Suprapubic skin (tissue), 4 donors: ENCODE data around the gene TGFBI. TPM values are rescaled to one million over a fixed set of nuclear protein-coding genes. Genes with fewer than 3 reads are reported as not detected.
A peak's percentile ranks its signal among the peaks of the same experiment; 100 is the strongest.

Experiments
- DNase-seq, 2 donors: peaks; one replicate each; pipeline ENCODE4 v3.0.0-alpha.2; 2019; ENCODE audit warnings: low spot score in 2 of 2
- H3K27ac ChIP-seq: fragments of 200-600 bp; sonication (generic); one replicate; pipeline ENCODE4 v1.5.1; 2019
- H3K27me3 ChIP-seq: fragments of 200-600 bp; sonication (generic); one replicate; pipeline ENCODE4 v1.5.1; 2019
- H3K36me3 ChIP-seq: fragments of 200-600 bp; sonication (generic); one replicate; pipeline ENCODE4 v1.5.1; 2019
- H3K4me1 ChIP-seq: fragments of 200-600 bp; sonication (generic); one replicate; pipeline ENCODE4 v1.5.1; 2019
- H3K4me3 ChIP-seq: fragments of 200-600 bp; sonication (generic); one replicate; pipeline ENCODE4 v1.5.1; 2019; ENCODE audit warnings: mild to moderate bottlenecking
- H3K9me3 ChIP-seq: fragments of 200-600 bp; sonication (generic); one replicate; pipeline ENCODE4 v1.5.1; 2019
- CTCF ChIP-seq, 2 donors: fragments of 200-600 bp in 1 of 2; fragments of 450-650 bp in 1 of 2; sonication (generic) in 1 of 2; IDR thresholded peaks; one replicate each; pipeline ENCODE4 v1.5.1; 2016 to 2019; ENCODE audit warnings: antibody characterized with exemption in 2 of 2, mild to moderate bottlenecking in 1 of 2, moderate library complexity in 1 of 2
- EP300 ChIP-seq: sonication (generic); formaldehyde crosslinking; IDR thresholded peaks from one replicate; pipeline ENCODE4 v1.6.1; 2017; ENCODE audit warnings: antibody characterized with exemption
- POLR2A ChIP-seq, 2 donors: fragments of 450-650 bp; IDR thresholded peaks; one replicate each; pipeline ENCODE4 v1.6.1; 2017; ENCODE audit warnings: antibody characterized with exemption in 2 of 2, mild to moderate bottlenecking in 2 of 2, moderate library complexity in 2 of 2
- POLR2AphosphoS5 ChIP-seq, 3 donors: sonication (generic); formaldehyde crosslinking; IDR thresholded peaks; one replicate each; pipeline ENCODE4 v1.6.1; 2017; ENCODE audit warnings: antibody characterized with exemption in 3 of 3
- WGBS: methylation state at CpG from one replicate; pipeline ENCODE4 v1.1.5; 2018; 5-methylcytosine and 5-hydroxymethylcytosine counted together
- total RNA-seq, 4 donors: library from RNA; depleted of rRNA; stranded (reverse); fragments of >200 nt; gene quantifications; one replicate each; pipeline ENCODE4 v1.1.0, GENCODE V29; 2016

Gene TGFBI
- total RNA-seq, 4 donors from 2014 or later = 300 to 719 (median 389) TPM

- Histone ChIP-seq H3K4me1 (peaks cover 20% of the 10 kb centered on the region), H3K36me3 (peaks cover 43% of the 10 kb centered on the region), H3K9me3 (no peaks in the 10 kb centered on the region), H3K27ac (peak overlapping the region; percentile 75), H3K4me3 (no peak overlapping the region), H3K27me3 (no peaks in the 10 kb centered on the region)
- no peak for TF ChIP-seq CTCF (IDR thresholded peaks at IDR 0.05)
- TF ChIP-seq POLR2AphosphoS5 (IDR thresholded peaks at IDR 0.05) = peak in 1 of 3 donors; percentile 25
- TF ChIP-seq EP300 = no peak
- TF ChIP-seq POLR2A (IDR thresholded peaks at IDR 0.05) = no peak
- DNase-seq = peak in 1 of 2 donors; percentile 82
- 49% methylated on average over 6 of the region's 6 CpGs for WGBS
These were observed 24.8 kb downstream of the TGFBI start for GRCh38 chr5:136053336-136054141.

- Histone ChIP-seq H3K27ac (peak overlapping the region; percentile 55), H3K36me3 (peaks cover 39% of the 10 kb centered on the region), H3K4me1 (peaks cover 24% of the 10 kb centered on the region), H3K9me3 (no peaks in the 10 kb centered on the region), H3K4me3 (no peak overlapping the region), H3K27me3 (no peaks in the 10 kb centered on the region)
- 58% methylated on average over 7 of the region's 7 CpGs for WGBS
- peak in 1 of 3 donors; percentile 32 for TF ChIP-seq POLR2AphosphoS5 (IDR thresholded peaks at IDR 0.05)
- no peak for TF ChIP-seq CTCF (IDR thresholded peaks at IDR 0.05)
- no peak for TF ChIP-seq EP300
- TF ChIP-seq POLR2A (IDR thresholded peaks at IDR 0.05) = no peak
- DNase-seq = no peak
These were observed 25.6 kb downstream of the TGFBI start for GRCh38 chr5:136054142-136055019.

- no peak for DNase-seq
- H3K4me3 ChIP-seq = no peak overlapping the region
- H3K9me3 ChIP-seq = no peaks in the 10 kb centered on the region
- peaks cover 40% of the 10 kb centered on the region for H3K36me3 ChIP-seq
- H3K27me3 ChIP-seq = no peaks in the 10 kb centered on the region
- peaks cover 24% of the 10 kb centered on the region for H3K4me1 ChIP-seq
- 94% methylated on average over 9 of the region's 14 CpGs for WGBS
- no peak overlapping the region for H3K27ac ChIP-seq
- TF ChIP-seq POLR2AphosphoS5 (IDR thresholded peaks at IDR 0.05) = no peak
- TF ChIP-seq EP300 = no peak
- no peak for TF ChIP-seq CTCF (IDR thresholded peaks at IDR 0.05)
- TF ChIP-seq POLR2A (IDR thresholded peaks at IDR 0.05) = no peak
These were observed 27.0 kb downstream of the TGFBI start for GRCh38 chr5:136055612-136056309.

- Histone ChIP-seq H3K27ac (no peak overlapping the region), H3K36me3 (peaks cover 43% of the 10 kb centered on the region), H3K4me1 (peaks cover 24% of the 10 kb centered on the region), H3K27me3 (no peaks in the 10 kb centered on the region), H3K4me3 (no peak overlapping the region), H3K9me3 (no peaks in the 10 kb centered on the region)
- TF ChIP-seq EP300 (no peak), CTCF (IDR thresholded peaks at IDR 0.05) (no peak), POLR2A (IDR thresholded peaks at IDR 0.05) (no peak), POLR2AphosphoS5 (IDR thresholded peaks at IDR 0.05) (no peak)
- no peak for DNase-seq
- 97% methylated on average over 5 of the region's 5 CpGs for WGBS
These were observed 27.5 kb downstream of the TGFBI start for GRCh38 chr5:136056336-136056735.
